Tibial nerve (tissue), 4 donors: ENCODE data around the gene SPATS2L.

Experiments
- CTCF ChIP-seq, 5 experiments: fragments of 200-600 bp in 3 of 5; fragments of 450-650 bp in 2 of 5; sonication (generic) in 3 of 5; IDR thresholded peaks; one replicate each; pipeline ENCODE4 v1.5.1; 2016 to 2019; ENCODE audit warnings: antibody characterized with exemption in 5 of 5, mild to moderate bottlenecking in 3 of 5, moderate library complexity in 2 of 5
- EP300 ChIP-seq, 2 donors: sonication (generic); formaldehyde crosslinking; IDR thresholded peaks; one replicate each; pipeline ENCODE4 v1.6.1; 2017; ENCODE audit warnings: antibody characterized with exemption in 2 of 2, mild to moderate bottlenecking in 1 of 2
- POLR2A ChIP-seq, 2 donors: fragments of 450-650 bp; IDR thresholded peaks; one replicate each; pipeline ENCODE4 v1.6.1; 2017; ENCODE audit warnings: antibody characterized with exemption in 2 of 2, mild to moderate bottlenecking in 2 of 2, moderate library complexity in 2 of 2

GRCh38 chr2:200444530-200444929 is 138.0 kb downstream of the SPATS2L start:
- TF ChIP-seq CTCF (IDR thresholded peaks at IDR 0.05) (no peak), POLR2A (IDR thresholded peaks at IDR 0.05) (no peak), EP300 (IDR thresholded peaks at IDR 0.05) (no peak)
